Naive B cell (primary cell): ENCODE results near the gene C1QTNF6. TPM values are rescaled to one million over a fixed set of nuclear protein-coding genes. Genes with fewer than 3 reads are reported as not detected.

Experiments
- ATAC-seq, 2 donors: fragments of 150-1000 bp; cut with Tn5 transposase; 2 replicates each; pipeline ENCODE4 v1.10.0; 2021; ENCODE audit warnings: low read depth in 2 of 2, mild to moderate bottlenecking in 2 of 2, moderate library complexity in 2 of 2
- DNase-seq: peaks from one replicate; pipeline ENCODE4 v3.0.0; 2022
- H3K27ac Mint-ChIP-seq, 6 donors: one replicate each; pipeline ENCODE4 v1.8.0; 2020 to 2022; ENCODE audit warnings: mild to moderate bottlenecking in 6 of 6, mixed read lengths in 6 of 6, moderate library complexity in 5 of 6, inconsistent platforms in 2 of 6
- H3K27me3 Mint-ChIP-seq, 3 donors: one replicate each; pipeline ENCODE4 v1.8.0; 2021 to 2022; ENCODE audit warnings: mixed read lengths in 3 of 3, mild to moderate bottlenecking in 1 of 3
- H3K36me3 Mint-ChIP-seq, 2 donors: one replicate each; pipeline ENCODE4 v1.8.0; 2020 to 2022; ENCODE audit warnings: mixed read lengths in 2 of 2, inconsistent platforms in 1 of 2, mild to moderate bottlenecking in 1 of 2
- H3K4me1 Mint-ChIP-seq, 3 donors: one replicate each; pipeline ENCODE4 v1.8.0; 2020 to 2022; ENCODE audit warnings: mixed read lengths in 3 of 3, inconsistent platforms in 1 of 3, mild to moderate bottlenecking in 1 of 3, moderate library complexity in 1 of 3
- H3K4me3 Mint-ChIP-seq, 8 donors: one replicate each; pipeline ENCODE4 v1.8.0; 2020 to 2022; ENCODE audit warnings: mild to moderate bottlenecking in 8 of 8, mixed read lengths in 8 of 8, moderate library complexity in 8 of 8, inconsistent platforms in 2 of 8
- H3K9me3 Mint-ChIP-seq, 7 donors: one replicate each; pipeline ENCODE4 v1.8.0; 2020 to 2022; ENCODE audit warnings: mixed read lengths in 7 of 7, mild to moderate bottlenecking in 5 of 7, inconsistent platforms in 2 of 7, moderate library complexity in 1 of 7
- polyA plus RNA-seq, 6 donors: library from polyadenylated mRNA; unstranded; fragments of 300-500 nt; fragmentation: Illumina TruSeq; gene quantifications; one replicate each; pipeline ENCODE4 v1.2.3, GENCODE V29; 2021; ENCODE audit warnings: low read depth in 6 of 6

The C1QTNF6 gene
- polyA plus RNA-seq, 6 donors from 2014 or later = 1.1 to 2.0 (median 1.5) TPM; not detected in 1

DNA sequence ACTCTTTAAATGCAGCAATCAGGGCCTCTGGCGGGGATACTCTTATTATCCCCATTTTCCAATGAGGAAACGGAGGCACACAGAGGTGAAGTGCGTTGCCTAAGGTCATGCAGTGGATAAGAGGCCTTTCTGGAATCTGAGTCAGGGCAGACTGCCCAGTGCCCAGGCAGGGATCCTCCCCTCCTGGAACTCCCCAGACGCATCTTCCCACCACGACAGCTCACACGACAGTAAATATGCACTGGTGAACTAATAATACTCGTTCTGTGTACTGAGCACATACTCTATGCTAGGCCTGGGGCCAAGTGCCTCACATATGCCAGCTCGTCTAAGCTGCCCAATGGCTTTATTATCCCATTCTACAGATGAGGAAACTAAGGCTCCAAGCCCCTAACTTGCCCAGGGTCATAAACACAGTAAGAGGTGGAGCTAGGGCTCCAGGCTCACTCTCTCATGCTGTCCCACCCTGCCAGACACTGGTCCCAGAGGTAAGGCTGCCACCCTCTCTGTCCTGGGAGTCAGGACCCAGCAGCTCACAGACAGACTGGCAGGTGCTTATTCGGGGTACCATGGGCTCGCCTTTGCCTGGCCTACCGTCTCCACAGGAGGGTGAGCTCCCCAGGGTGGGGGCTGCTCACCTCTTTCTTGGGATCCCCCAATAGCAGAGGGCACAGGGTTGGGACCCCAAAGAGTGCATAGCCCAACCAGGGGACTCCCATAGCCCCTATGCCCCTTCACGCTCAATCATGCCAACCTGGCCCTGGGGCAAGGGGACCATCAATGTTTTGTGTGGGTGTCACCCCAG lies 40.7 kb downstream of the C1QTNF6 start:
- Mint-ChIP-seq H3K4me1 (peaks cover 4 to 5% (median 4%) of the 10 kb centered on the region in 3 donors), H3K9me3 (peaks cover 0 to 22% (median 0%) of the 10 kb centered on the region in 7 donors), H3K36me3 (peaks cover 0 to 10% of the 10 kb centered on the region in 2 donors), H3K4me3 (peak overlapping the region in 1 of 8 donors; percentile 48), H3K27ac (no peak overlapping the region), H3K27me3 (peaks cover 7 to 38% (median 24%) of the 10 kb centered on the region in 3 donors)
- no peak for ATAC-seq
- no peak for DNase-seq

GRCh38 chr22:37146507-37147180 lies 41.4 kb downstream of the C1QTNF6 start:
- H3K4me1 Mint-ChIP-seq = peaks cover 4 to 5% (median 4%) of the 10 kb centered on the region in 3 donors
- H3K27me3 Mint-ChIP-seq = peaks cover 6 to 38% (median 21%) of the 10 kb centered on the region in 3 donors
- DNase-seq (no peak), ATAC-seq (no peak)
- peaks cover 0 to 15% (median 0%) of the 10 kb centered on the region in 7 donors for H3K9me3 Mint-ChIP-seq
- peaks cover 0 to 10% of the 10 kb centered on the region in 2 donors for H3K36me3 Mint-ChIP-seq
- H3K27ac Mint-ChIP-seq = peak overlapping the region in 1 of 6 donors; percentile 78
- no peak overlapping the region for H3K4me3 Mint-ChIP-seq

GRCh38 chr22:37146051-37146385 lies 42.0 kb downstream of the C1QTNF6 start:
- peaks cover under 1 to 38% (median 16%) of the 10 kb centered on the region in 3 donors for H3K27me3 Mint-ChIP-seq
- no peak overlapping the region for H3K4me3 Mint-ChIP-seq
- H3K27ac Mint-ChIP-seq = peak overlapping the region in 2 of 6 donors; percentile 38 to 53
- H3K4me1 Mint-ChIP-seq = peaks cover 4 to 5% (median 4%) of the 10 kb centered on the region in 3 donors
- peaks cover 0 to 5% of the 10 kb centered on the region in 2 donors for H3K36me3 Mint-ChIP-seq
- no peak for ATAC-seq
- peaks cover 0 to 8% (median 0%) of the 10 kb centered on the region in 7 donors for H3K9me3 Mint-ChIP-seq
- no peak for DNase-seq

- Mint-ChIP-seq H3K4me1 (peaks cover 4 to 5% (median 4%) of the 10 kb centered on the region in 3 donors), H3K36me3 (no peaks in the 10 kb centered on the region), H3K9me3 (peaks cover 0 to 4% (median 0%) of the 10 kb centered on the region in 7 donors), H3K27me3 (peaks cover 0 to 34% (median 16%) of the 10 kb centered on the region in 3 donors), H3K4me3 (no peak overlapping the region), H3K27ac (peak overlapping the region in 3 of 6 donors; percentile 53 to 89 (median 58))
- DNase-seq = no peak
- ATAC-seq = no peak
Observed at GRCh38 chr22:37145180-37146050, 42.6 kb downstream of the C1QTNF6 start.

- Mint-ChIP-seq H3K4me1 (no peaks in the 10 kb centered on the region), H3K9me3 (no peaks in the 10 kb centered on the region), H3K36me3 (no peaks in the 10 kb centered on the region), H3K27ac (no peak overlapping the region), H3K27me3 (peaks cover 0 to 34% (median 16%) of the 10 kb centered on the region in 3 donors), H3K4me3 (no peak overlapping the region)
- ATAC-seq (no peak), DNase-seq (no peak)
Observed at GRCh38 chr22:37144180-37144554, 43.9 kb downstream of the C1QTNF6 start.

DNA sequence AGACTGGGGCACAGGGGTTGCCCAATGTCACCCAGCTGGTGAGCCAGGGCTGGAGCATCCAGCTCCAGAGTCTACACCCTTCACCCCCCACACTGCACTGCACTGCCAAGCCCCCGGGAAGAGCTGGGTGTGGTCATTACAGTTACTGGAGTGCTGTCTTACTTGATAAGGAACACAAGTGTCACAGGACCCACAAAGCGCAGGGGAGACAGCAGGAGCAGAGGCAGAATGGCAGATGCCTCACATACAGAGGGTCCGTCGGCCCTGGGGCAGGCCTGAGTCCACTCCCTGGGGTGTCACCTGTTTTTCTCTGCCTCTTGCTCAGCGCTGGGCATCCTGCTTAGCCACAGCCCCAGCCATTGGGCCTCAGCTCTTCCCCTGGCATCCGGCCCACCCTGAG lies 46.1 kb downstream of the C1QTNF6 start:
- Mint-ChIP-seq H3K27me3 (peaks cover 0 to 40% (median 16%) of the 10 kb centered on the region in 3 donors), H3K36me3 (no peaks in the 10 kb centered on the region), H3K9me3 (no peaks in the 10 kb centered on the region), H3K27ac (no peak overlapping the region), H3K4me1 (no peaks in the 10 kb centered on the region), H3K4me3 (no peak overlapping the region)
- ATAC-seq (no peak), DNase-seq (no peak)

- H3K9me3 Mint-ChIP-seq = no peaks in the 10 kb centered on the region
- H3K4me1 Mint-ChIP-seq = no peaks in the 10 kb centered on the region
- H3K27me3 Mint-ChIP-seq = peaks cover 0 to 43% (median 21%) of the 10 kb centered on the region in 3 donors
- H3K4me3 Mint-ChIP-seq = no peak overlapping the region
- no peak overlapping the region for H3K27ac Mint-ChIP-seq
- no peaks in the 10 kb centered on the region for H3K36me3 Mint-ChIP-seq
- no peak for ATAC-seq
- no peak for DNase-seq
Observed at GRCh38 chr22:37141476-37141875, 46.6 kb downstream of the C1QTNF6 start.

DNA sequence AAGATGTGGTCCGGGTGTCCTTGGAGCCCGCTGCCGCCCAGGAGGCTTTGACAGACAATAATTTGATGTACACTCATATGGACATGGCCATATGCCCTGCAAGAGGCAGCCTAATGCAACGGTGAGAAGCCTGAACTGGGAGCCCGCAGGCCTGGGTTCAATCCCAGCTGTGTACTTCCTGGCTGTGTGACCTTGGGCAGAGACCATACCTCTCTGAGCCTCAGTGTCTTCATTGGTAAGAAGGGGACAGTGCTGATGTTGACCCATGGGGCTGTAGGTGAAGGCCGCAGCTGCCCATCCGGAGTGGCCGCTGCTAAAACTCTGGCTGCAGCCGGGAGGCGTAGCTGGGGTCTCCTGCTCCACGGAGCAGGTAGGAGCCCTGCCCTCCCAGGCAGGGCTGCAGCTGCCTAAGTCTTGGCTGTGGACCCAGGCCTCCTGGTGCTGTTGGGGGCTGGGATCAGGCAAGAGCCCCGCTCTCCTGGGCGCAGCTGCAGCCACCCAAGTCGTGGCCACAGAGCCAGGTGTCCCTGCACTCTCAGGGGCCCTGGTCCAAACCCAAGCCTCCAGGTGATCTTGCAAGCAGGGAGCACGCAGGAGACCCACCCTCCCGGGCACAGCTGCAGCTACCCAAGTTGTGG lies 47.2 kb downstream of the C1QTNF6 start:
- no peaks in the 10 kb centered on the region for H3K4me1 Mint-ChIP-seq

DNA sequence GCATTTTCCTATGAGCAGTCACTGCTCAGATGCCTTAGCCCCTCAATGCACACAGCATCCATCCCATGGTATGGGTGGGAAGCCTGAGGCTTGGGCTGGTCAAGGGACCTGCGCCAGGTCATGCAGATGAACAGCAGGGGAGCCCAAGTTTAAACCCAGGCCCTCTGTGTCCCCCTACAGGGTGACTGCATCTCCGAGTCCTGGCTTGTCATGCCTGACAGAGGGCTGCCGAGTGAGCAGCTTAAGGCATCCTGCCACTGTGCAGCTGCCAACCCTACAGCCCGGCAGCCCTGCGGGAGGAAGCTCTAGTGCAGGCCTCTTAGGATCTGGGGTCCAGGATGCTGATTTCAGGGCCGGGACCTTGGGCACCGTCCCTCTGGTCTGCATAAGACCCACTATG lies 48.3 kb downstream of the C1QTNF6 start:
- peaks cover 0 to 30% (median 8%) of the 10 kb centered on the region in 3 donors for H3K27me3 Mint-ChIP-seq
- no peaks in the 10 kb centered on the region for H3K4me1 Mint-ChIP-seq
- no peak for ATAC-seq
- H3K27ac Mint-ChIP-seq = no peak overlapping the region
- H3K9me3 Mint-ChIP-seq = no peaks in the 10 kb centered on the region
- H3K4me3 Mint-ChIP-seq = no peak overlapping the region
- H3K36me3 Mint-ChIP-seq = no peaks in the 10 kb centered on the region
- DNase-seq = no peak

More for the DNA sequence above, 47.2 kb downstream of the C1QTNF6 start:
- Mint-ChIP-seq H3K36me3 (no peaks in the 10 kb centered on the region), H3K27me3 (peaks cover 0 to 39% (median 18%) of the 10 kb centered on the region in 3 donors), H3K9me3 (no peaks in the 10 kb centered on the region), H3K4me3 (no peak overlapping the region), H3K27ac (no peak overlapping the region)
- ATAC-seq (no peak), DNase-seq (no peak)

DNA sequence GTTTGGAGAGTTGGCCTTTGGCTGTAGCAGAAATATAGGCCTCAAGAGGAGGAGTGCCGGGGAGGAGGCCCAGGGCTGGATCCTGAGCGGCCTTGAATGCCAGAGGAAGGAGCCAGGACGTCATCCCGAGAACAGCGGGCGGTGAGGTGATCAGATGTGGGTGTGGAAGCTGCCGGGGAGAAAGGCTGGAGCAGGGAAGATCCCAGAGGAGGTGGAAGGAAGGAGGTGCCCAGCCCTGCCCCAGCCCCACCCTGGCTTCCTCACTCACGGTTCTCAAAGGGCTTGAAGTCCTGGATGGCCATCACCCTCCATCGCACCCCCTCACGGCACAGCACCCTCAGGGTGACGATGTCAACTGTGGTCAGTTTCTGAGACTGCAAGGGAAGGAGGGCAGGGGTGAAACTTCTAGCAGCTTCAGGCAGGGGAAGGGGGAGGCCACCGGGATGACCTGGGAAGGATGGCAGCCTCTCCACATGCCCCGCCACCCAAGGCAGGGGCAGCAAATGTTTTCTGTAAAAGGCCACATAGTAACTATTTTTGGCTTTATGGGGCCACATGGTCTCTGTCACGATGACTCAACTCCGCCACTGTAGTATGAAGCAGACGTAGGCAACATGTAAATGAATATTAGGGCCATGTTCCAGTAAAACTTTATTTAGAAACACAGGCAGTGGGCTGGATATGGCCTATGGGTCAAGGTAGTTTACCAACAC lies 49.0 kb downstream of the C1QTNF6 start:
- H3K4me1 Mint-ChIP-seq = no peaks in the 10 kb centered on the region
- H3K36me3 Mint-ChIP-seq = no peaks in the 10 kb centered on the region
- ATAC-seq = no peak
- H3K9me3 Mint-ChIP-seq = no peaks in the 10 kb centered on the region
- H3K4me3 Mint-ChIP-seq = peak overlapping the region in 1 of 8 donors; percentile 50
- no peak overlapping the region for H3K27ac Mint-ChIP-seq
- peaks cover 0 to 23% (median 8%) of the 10 kb centered on the region in 3 donors for H3K27me3 Mint-ChIP-seq
- no peak for DNase-seq

- ATAC-seq = no peak
- no peak for DNase-seq
- Mint-ChIP-seq H3K36me3 (no peaks in the 10 kb centered on the region), H3K4me1 (no peaks in the 10 kb centered on the region), H3K27ac (peak overlapping the region in 3 of 6 donors; percentile 35 to 57 (median 39)), H3K4me3 (no peak overlapping the region), H3K9me3 (no peaks in the 10 kb centered on the region), H3K27me3 (peaks cover 0 to 14% (median 8%) of the 10 kb centered on the region in 3 donors)
Observed at GRCh38 chr22:37137903-37138665, 50.0 kb downstream of the C1QTNF6 start.

GRCh38 chr22:37137131-37137530 lies 50.9 kb downstream of the C1QTNF6 start:
- DNase-seq = no peak
- ATAC-seq = no peak
- Mint-ChIP-seq H3K4me1 (peaks cover 0 to 5% (median 0%) of the 10 kb centered on the region in 3 donors), H3K9me3 (no peaks in the 10 kb centered on the region), H3K36me3 (no peaks in the 10 kb centered on the region), H3K4me3 (no peak overlapping the region), H3K27me3 (peaks cover 0 to 20% (median 8%) of the 10 kb centered on the region in 3 donors), H3K27ac (no peak overlapping the region)
